ENCODE measurements around the gene PRDM12. TPM values are rescaled to one million over a fixed set of nuclear protein-coding genes. Genes with fewer than 3 reads are reported as not detected.
A peak's percentile ranks its signal among the peaks of the same experiment; 100 is the strongest.

PRDM12 gene
- polyA plus RNA-seq, 1 of the 3 experiments (the other 2 are of a cell fraction) = 0.08 TPM

DNA sequence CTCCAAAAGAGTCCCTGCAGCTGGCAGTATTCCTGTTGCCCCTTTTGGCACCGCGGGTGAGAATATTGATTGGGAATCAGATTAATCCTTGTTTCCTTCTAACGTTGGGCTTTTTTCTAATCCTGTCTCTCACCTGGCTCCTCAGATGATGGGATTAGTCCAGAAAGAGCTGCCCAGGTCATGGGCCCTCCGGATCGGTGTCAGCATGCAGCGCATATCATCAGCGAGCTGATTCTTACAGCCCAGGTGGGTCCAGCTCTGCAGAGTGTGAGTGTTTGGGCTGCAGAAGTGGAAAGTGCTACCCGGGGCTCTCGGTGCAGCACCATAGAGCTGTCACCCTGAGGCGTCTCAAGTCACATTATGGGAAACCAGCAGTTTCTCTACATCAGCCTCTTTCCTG is 40.9 kb upstream of the PRDM12 start:
- Histone ChIP-seq H3K27ac (ENCODE audit: low read depth in 2 of 2, low read length in 1 of 2) (no peak overlapping the region), H3K9me2 (no peaks in the 10 kb centered on the region), H3K79me2 (ENCODE audit: insufficient read depth) (no peaks in the 10 kb centered on the region), H3K27me3 (ENCODE audit: insufficient read depth) (no peaks in the 10 kb centered on the region), H2AFZ (ENCODE audit: low read depth) (no peak overlapping the region), H3F3A (replicated peaks; ENCODE audit: insufficient read depth) (no peaks in the 10 kb centered on the region), H3K36me3 (replicated peaks in 1 of 2; ENCODE audit: control insufficient read depth in 1 of 2, insufficient read depth in 2 of 2, low read length in 1 of 2) (peaks cover 54 to 79% of the 10 kb centered on the region in 2 experiments), H3K4me1 (ENCODE audit: control insufficient read depth in 1 of 2, insufficient read depth in 2 of 2, low read depth in 1 of 2, low read length in 1 of 2) (no peaks in the 10 kb centered on the region), H3K9ac (no peak overlapping the region), H4K20me1 (ENCODE audit: insufficient read depth) (no peaks in the 10 kb centered on the region), H3K9me3 (no peaks in the 10 kb centered on the region), H3K4me3 (ENCODE audit: low read depth in 2 of 2, low read length in 1 of 2) (no peak overlapping the region), H3K4me2 (no peak overlapping the region)
- CTCF ChIA-PET = interaction anchor here (0.6 to 1.5 kb wide), 3 partner anchors 49 to 159 kb away, joined by 3 to 4 read pairs (median 3); no protein-coding TSS in a partner anchor
- DNase-seq = no peak
- TF ChIP-seq, protein P1, sequence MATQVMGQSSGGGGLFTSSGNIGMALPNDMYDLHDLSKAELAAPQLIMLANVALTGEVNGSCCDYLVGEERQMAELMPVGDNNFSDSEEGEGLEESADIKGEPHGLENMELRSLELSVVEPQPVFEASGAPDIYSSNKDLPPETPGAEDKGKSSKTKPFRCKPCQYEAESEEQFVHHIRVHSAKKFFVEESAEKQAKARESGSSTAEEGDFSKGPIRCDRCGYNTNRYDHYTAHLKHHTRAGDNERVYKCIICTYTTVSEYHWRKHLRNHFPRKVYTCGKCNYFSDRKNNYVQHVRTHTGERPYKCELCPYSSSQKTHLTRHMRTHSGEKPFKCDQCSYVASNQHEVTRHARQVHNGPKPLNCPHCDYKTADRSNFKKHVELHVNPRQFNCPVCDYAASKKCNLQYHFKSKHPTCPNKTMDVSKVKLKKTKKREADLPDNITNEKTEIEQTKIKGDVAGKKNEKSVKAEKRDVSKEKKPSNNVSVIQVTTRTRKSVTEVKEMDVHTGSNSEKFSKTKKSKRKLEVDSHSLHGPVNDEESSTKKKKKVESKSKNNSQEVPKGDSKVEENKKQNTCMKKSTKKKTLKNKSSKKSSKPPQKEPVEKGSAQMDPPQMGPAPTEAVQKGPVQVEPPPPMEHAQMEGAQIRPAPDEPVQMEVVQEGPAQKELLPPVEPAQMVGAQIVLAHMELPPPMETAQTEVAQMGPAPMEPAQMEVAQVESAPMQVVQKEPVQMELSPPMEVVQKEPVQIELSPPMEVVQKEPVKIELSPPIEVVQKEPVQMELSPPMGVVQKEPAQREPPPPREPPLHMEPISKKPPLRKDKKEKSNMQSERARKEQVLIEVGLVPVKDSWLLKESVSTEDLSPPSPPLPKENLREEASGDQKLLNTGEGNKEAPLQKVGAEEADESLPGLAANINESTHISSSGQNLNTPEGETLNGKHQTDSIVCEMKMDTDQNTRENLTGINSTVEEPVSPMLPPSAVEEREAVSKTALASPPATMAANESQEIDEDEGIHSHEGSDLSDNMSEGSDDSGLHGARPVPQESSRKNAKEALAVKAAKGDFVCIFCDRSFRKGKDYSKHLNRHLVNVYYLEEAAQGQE (IDR thresholded peaks at IDR 0.05; ENCODE audit: low read depth, low read length) = no peak
- POLR2A ChIA-PET = no interaction called here
- 97% methylated on average over 10 of the region's 10 CpGs for WGBS (ENCODE audit: low lambda C conversion rate)

DNA sequence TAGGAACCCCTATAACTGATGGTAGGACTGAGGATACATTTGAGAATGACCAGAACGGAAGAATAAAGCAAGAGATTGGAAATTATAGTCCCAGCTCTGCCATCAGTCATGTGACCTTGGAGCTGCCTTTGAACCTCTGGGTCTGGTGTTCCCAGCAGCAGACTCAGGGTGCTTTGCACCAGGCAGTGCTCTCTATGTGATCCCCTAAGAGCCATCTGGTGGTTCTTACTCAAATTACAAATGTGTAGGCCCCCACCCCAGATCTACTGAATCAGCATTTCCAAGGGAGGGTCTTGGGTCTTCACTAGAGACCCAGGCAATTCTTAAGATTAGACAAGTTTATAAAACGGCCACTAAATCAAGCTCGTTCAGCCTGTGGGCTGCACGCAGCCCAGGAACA is 40.2 kb upstream of the PRDM12 start:
- Histone ChIP-seq H3K4me3 (ENCODE audit: low read depth in 2 of 2, low read length in 1 of 2) (no peak overlapping the region), H3K79me2 (ENCODE audit: insufficient read depth) (no peaks in the 10 kb centered on the region), H2AFZ (ENCODE audit: low read depth) (no peak overlapping the region), H3F3A (replicated peaks; ENCODE audit: insufficient read depth) (no peaks in the 10 kb centered on the region), H3K4me1 (ENCODE audit: control insufficient read depth in 1 of 2, insufficient read depth in 2 of 2, low read depth in 1 of 2, low read length in 1 of 2) (no peaks in the 10 kb centered on the region), H3K9me2 (no peaks in the 10 kb centered on the region), H3K4me2 (no peak overlapping the region), H3K9me3 (no peaks in the 10 kb centered on the region), H3K36me3 (replicated peaks in 1 of 2; ENCODE audit: control insufficient read depth in 1 of 2, insufficient read depth in 2 of 2, low read length in 1 of 2) (peaks cover 54 to 75% of the 10 kb centered on the region in 2 experiments), H3K27me3 (ENCODE audit: insufficient read depth) (no peaks in the 10 kb centered on the region), H3K27ac (ENCODE audit: low read depth in 2 of 2, low read length in 1 of 2) (no peak overlapping the region), H4K20me1 (ENCODE audit: insufficient read depth) (no peaks in the 10 kb centered on the region), H3K9ac (no peak overlapping the region)
- TF ChIP-seq RAD21 (IDR thresholded peaks at IDR 0.05; ENCODE audit: low read length) (0 out of 2 replicates have a peak, but pooled peaks have one; percentile 9), EZH2phosphoT487 (IDR thresholded peaks at IDR 0.05; ENCODE audit: borderline replicate concordance, low read depth) (no peak)
- 97% methylated on average over 4 of the region's 4 CpGs for WGBS (ENCODE audit: low lambda C conversion rate)
- ChIA-PET CTCF (interaction anchor here (1.3 to 1.5 kb wide), 2 partner anchors 49 to 160 kb away, joined by 3 to 4 read pairs; no protein-coding TSS in a partner anchor), POLR2A (no interaction called here)
- no peak for DNase-seq

DNA sequence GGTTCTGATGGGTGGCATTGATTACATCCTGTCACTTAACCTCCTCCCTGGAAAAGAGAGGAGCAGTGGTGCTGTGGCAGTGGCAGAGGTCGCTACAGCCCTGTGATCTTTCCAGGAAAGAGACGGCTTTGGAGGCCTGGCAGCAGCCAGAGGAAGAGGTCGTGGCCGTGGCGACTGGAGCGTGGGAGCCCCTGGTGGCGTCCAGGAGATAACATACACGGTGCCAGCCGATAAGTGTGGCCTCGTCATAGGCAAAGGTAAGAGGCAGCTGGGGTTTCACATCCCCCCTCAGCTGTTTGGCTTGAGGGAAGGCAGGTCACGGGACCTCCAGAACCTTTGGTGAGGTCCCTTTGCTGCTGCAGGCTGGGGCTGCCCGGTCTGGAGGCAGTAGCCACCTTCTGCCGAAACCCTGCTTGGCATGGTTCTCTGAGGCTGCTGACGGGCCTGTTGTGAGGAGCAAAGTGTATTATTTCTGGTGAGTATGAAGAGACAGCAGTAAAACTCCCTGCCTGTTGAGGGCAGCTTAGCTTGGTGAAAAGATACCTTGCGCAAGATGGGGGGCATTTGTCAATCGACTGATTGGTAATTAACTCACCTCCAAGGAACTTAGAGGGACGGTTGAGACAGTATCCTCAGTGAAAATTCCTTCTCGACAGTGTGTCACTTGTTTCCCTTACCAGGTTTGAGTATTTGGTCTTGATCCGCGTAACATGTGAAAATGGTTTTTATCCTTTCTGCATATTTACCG is 38.0 kb upstream of the PRDM12 start:
- no peak overlapping the region for H3K27ac ChIP-seq (ENCODE audit: low read depth in 2 of 2, low read length in 1 of 2)
- H3K79me2 ChIP-seq (ENCODE audit: insufficient read depth) = no peaks in the 10 kb centered on the region
- no peaks in the 10 kb centered on the region for H3K9me2 ChIP-seq
- no peak overlapping the region for H3K4me3 ChIP-seq (ENCODE audit: low read depth in 2 of 2, low read length in 1 of 2)
- H3K36me3 ChIP-seq (replicated peaks in 1 of 2; ENCODE audit: control insufficient read depth in 1 of 2, insufficient read depth in 2 of 2, low read length in 1 of 2) = peaks cover 39 to 79% of the 10 kb centered on the region in 2 experiments
- H3K4me2 ChIP-seq = no peak overlapping the region
- ChIA-PET POLR2A (no interaction called here), CTCF (interaction anchor here (1.5 to 2.0 kb wide), 2 partner anchors 11 to 21 kb away, joined by 4 to 5 read pairs; no protein-coding TSS in a partner anchor)
- H4K20me1 ChIP-seq (ENCODE audit: insufficient read depth) = no peaks in the 10 kb centered on the region
- H3K4me1 ChIP-seq (ENCODE audit: control insufficient read depth in 1 of 2, insufficient read depth in 2 of 2, low read depth in 1 of 2, low read length in 1 of 2) = no peaks in the 10 kb centered on the region
- 89% methylated on average over 18 of the region's 21 CpGs for WGBS (ENCODE audit: low lambda C conversion rate)
- no peak overlapping the region for H3K9ac ChIP-seq
- H3K9me3 ChIP-seq = no peaks in the 10 kb centered on the region
- no peaks in the 10 kb centered on the region for H3K27me3 ChIP-seq (ENCODE audit: insufficient read depth)
- H3F3A ChIP-seq (replicated peaks; ENCODE audit: insufficient read depth) = no peaks in the 10 kb centered on the region
- no peak overlapping the region for H2AFZ ChIP-seq (ENCODE audit: low read depth)
- no peak for DNase-seq
- TF ChIP-seq CHD2 (IDR thresholded peaks at IDR 0.05; ENCODE audit: low read length, partially characterized antibody) (no peak), EP300 (IDR thresholded peaks at IDR 0.05; ENCODE audit: borderline replicate concordance in 1 of 2, low read depth in 1 of 2, low read length in 1 of 2) (no peak), RXRA (IDR thresholded peaks at IDR 0.05; ENCODE audit: borderline replicate concordance, low read depth) (no peak), SIN3A (IDR thresholded peaks at IDR 0.05; ENCODE audit: borderline replicate concordance, low read depth, low read length) (no peak), NFIC (IDR thresholded peaks at IDR 0.05; ENCODE audit: borderline replicate concordance) (no peak), EZH2phosphoT487 (IDR thresholded peaks at IDR 0.05; ENCODE audit: borderline replicate concordance, low read depth) (no peak), RCOR1 (IDR thresholded peaks at IDR 0.05; ENCODE audit: low read length) (no peak), TAF1 (IDR thresholded peaks at IDR 0.05; ENCODE audit: borderline replicate concordance, low read depth, low read length) (no peak), FOSL2 (IDR thresholded peaks at IDR 0.05; ENCODE audit: borderline replicate concordance, low read depth) (no peak), YY1 (IDR thresholded peaks at IDR 0.05; ENCODE audit: low read depth) (no peak), FOXM1 (IDR thresholded peaks at IDR 0.05; ENCODE audit: low read depth) (no peak), TEAD4 (IDR thresholded peaks at IDR 0.05; ENCODE audit: borderline replicate concordance, insufficient read depth) (no peak)
- TF ChIP-seq, protein P2, sequence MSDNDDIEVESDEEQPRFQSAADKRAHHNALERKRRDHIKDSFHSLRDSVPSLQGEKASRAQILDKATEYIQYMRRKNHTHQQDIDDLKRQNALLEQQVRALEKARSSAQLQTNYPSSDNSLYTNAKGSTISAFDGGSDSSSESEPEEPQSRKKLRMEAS (IDR thresholded peaks at IDR 0.05; ENCODE audit: low read depth) = no peak
- TF ChIP-seq, protein P3, sequence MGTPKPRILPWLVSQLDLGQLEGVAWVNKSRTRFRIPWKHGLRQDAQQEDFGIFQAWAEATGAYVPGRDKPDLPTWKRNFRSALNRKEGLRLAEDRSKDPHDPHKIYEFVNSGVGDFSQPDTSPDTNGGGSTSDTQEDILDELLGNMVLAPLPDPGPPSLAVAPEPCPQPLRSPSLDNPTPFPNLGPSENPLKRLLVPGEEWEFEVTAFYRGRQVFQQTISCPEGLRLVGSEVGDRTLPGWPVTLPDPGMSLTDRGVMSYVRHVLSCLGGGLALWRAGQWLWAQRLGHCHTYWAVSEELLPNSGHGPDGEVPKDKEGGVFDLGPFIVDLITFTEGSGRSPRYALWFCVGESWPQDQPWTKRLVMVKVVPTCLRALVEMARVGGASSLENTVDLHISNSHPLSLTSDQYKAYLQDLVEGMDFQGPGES (IDR thresholded peaks at IDR 0.05; ENCODE audit: low read depth, low read length) = no peak

All from SK-N-SH (cell line).